ENCODE data around the gene DENND4A.
"Not testable (repeated sequence)": the region's sequence is repeated elsewhere in the genome, so short reads cannot be mapped to it uniquely, and the experiment has no call there.

The DENND4A gene

DNA sequence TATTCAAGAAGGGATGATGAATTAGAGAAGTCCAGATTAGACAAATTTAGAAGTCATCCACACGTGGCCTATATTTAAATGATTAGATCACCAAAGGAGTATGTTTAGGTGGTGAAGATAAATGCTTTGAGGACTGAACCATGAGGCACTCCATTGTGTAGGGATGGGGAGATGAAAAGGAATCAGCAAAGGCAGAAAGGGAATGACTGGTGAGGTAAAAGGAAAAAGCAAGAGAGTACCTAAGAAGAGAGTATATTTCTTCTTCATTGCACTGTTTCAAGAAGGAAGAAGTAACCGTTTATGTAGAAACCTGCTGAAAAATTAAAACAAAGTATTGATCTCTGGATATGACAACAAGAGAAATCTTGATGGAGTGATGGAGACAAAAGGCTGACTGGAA, 40.7 kb downstream of the DENND4A start:
- no peak for DNase-seq

GRCh38 chr15:65747265-65747664, 44.8 kb downstream of the DENND4A start:
- DNase-seq, result no peak

- DNase-seq, result no peak
Observed at GRCh38 chr15:65743637-65744252, 48.3 kb downstream of the DENND4A start.

- no peak for DNase-seq
Observed at GRCh38 chr15:65740148-65740547, 51.9 kb downstream of the DENND4A start.

DNA sequence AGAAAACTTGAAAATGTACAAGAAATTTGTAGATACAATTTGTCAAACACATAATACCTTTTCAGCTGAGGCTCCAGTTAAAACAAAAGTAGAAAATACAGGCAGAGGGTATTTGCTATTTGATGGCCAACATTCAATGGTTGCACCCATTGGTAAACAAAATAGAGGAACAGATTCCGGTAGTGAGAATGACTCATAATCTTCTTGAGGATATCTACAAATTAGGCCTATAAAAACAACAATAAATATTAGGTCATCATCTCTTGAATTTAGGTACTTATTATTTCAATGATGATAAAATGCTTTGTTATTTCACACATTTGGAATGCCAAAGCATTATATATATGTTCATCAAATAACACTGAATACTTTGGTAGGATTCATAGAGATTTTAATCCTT, 53.4 kb downstream of the DENND4A start:
- DNase-seq, result no peak

GRCh38 chr15:65733599-65733998, 58.5 kb downstream of the DENND4A start:
- not testable (repeated sequence) for DNase-seq

- no peak for DNase-seq
Observed at GRCh38 chr15:65732698-65733097, 59.4 kb downstream of the DENND4A start.

GRCh38 chr15:65731926-65732325, 60.2 kb downstream of the DENND4A start:
- DNase-seq, result no peak

DNA sequence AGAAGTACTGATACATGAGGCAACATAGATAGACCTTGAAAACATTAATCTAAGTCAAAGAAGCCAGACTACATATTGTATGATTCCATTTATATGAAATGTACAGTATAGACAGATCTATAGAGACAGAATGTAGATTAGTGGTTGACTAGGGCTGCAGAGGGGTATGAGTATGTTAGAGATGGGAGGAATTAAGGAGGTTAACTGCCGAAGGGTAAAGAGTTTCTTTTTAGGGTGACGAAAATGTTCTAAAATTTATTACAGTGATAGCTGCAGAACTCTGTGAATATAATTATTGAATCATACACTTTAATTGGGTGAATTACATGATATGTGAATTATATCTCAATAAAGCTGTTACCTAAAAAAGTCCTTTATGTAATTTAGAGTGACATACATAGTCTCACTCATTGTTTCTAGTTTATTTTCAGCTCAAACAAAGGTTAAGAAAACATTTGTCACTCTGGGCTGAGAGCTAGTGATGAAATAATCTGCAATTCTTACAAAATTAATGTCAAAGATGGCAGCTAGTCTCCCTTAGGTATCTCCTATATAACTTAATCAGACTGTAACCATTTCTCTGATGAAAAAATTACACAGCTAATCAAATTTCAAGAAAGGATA, 61.4 kb downstream of the DENND4A start:
- no peak for DNase-seq

DNA sequence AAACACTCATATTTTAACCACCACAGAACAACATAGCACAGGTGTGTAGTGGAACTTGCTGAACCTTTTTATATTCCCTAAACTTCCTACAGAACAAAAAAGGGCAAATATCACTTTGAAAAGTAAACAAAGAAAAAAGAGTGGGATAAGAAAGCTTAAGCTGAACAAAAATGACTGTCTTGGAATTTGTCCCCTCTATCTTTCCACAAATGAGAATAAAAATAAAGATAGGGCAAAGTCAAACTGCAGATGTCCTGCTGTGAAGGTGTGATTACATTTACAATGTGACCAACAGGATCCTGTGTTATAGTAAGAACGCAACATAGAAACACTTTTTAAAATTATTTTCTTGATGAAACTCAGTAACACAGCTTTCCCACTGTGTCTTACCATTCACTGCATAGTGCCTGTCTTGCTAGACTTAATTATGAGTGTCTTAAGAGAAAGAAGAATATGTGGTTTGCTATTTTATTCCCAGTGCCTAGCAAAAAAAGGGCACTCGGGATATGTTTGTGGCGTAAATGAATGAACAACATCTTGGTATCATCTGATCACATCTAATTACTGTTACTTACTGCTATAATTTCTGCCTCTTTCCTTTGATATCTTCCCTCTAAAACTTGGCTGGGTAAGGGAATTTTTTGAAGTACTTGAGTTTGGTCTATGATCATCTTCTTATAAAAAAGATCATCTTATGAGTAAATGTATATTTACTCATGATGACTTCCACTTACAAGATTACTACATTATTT, 67.5 kb downstream of the DENND4A start:
- no peak for DNase-seq

- no peak for DNase-seq
Observed at GRCh38 chr15:65723876-65724275, 68.2 kb downstream of the DENND4A start.

- no peak for DNase-seq
Observed at GRCh38 chr15:65722191-65722590, 69.9 kb downstream of the DENND4A start.

GRCh38 chr15:65712415-65712814, 79.7 kb downstream of the DENND4A start:
- DNase-seq, result no peak

DNA sequence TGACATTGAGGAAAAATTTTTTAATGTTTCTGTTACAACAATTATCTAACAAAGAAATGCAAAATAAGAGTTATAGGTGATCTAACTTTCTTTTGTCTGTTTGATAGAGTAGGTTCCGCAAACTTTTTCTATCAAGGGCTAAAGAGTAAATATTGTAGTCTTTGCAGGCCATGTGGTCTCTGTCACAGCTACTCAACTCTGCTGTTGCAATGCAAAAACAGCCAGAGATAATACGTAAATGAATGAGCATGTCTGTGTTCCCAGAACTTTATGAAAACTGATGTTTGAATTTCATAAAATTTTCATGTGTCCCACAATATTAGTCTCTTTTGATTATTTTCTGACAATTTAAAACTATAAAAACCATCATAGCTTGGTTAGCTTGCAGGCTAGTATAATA, 97.0 kb downstream of the DENND4A start:
- no peak for DNase-seq

DNA sequence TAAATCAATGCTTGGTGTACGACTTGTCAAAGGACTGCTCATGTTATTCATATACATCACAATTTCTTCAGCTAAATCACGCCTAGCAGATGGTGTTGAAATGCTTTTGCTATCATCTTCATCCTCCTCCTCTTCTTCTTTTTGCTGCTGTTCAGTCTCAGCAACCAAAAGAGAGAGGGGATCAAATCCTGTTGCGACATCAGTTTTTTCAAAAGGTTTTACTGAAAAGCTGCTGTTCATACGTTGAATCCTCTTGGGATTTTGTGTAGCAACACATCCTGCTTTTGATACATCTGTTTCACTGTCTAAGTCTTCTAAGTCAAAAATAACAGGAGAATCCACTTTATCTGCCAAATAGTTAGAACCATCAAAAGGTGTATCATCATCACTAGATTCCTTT, 101.3 kb downstream of the DENND4A start:
- DNase-seq, result no peak

DNA sequence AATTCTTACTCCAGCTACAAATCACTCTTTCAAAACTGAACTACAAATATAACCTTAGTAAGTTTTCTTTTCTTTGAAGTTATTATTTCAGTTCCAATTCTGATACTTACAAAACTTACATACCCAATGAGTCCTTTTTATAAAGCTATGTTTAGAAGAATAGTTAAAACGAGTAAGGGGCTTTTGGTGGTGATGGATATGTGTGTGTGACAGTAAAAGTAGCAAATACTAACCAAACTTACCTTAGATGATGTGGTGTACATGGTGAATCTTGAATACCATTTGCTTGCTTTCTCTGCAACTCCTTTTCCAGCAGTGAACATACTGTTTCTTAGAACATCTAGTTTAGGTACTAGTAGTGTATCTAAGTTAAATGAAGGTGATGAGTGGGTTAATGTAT, 101.9 kb downstream of the DENND4A start:
- no peak for DNase-seq

GRCh38 chr15:65688462-65688861, 103.6 kb downstream of the DENND4A start:
- no peak for DNase-seq

DNA sequence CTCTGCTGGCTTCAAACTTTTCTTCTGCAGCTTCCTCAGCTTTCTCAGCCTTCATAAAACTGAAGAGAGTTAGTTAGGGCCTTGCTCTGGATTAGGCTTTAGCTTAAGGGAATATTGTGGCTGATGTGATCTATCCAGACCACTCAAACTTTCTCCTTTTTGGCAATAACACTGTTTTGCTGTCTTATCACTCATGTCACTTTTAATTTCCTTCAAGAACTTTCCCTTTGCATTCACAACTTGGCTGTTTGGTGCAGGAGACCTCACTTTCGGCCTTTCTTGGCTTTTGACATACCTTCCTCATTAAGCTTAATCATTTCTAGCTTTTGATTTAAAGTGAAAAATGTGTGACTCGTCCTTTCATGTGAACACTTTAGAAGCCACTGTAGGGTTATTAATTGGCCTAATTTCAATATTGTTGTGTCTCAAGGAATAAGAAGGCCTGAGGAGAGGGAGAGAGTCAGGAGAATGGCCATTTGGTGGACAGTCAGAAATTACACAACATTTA, 109.6 kb downstream of the DENND4A start:
- no peak for DNase-seq

GRCh38 chr15:65680544-65680943, 111.5 kb downstream of the DENND4A start:
- no peak for DNase-seq

DNA sequence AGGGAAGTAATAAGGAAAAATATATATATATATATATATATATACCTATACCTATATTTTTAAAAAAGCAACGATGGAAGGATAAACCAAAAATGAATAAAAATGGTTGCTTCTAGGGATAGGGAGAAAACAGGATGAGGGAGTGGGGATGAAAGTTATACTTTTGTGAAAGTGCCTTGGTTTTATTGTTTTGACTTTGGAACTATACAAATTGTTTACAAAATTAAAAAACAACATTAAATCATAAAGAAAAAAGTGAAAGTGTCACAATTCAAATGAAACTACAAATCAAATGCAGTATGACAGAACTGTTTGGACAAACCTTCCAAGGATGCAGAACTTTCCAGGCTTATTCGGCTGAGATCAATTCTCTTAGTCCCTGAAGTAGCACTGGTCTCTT, 116.0 kb downstream of the DENND4A start:
- DNase-seq, result no peak

DNA sequence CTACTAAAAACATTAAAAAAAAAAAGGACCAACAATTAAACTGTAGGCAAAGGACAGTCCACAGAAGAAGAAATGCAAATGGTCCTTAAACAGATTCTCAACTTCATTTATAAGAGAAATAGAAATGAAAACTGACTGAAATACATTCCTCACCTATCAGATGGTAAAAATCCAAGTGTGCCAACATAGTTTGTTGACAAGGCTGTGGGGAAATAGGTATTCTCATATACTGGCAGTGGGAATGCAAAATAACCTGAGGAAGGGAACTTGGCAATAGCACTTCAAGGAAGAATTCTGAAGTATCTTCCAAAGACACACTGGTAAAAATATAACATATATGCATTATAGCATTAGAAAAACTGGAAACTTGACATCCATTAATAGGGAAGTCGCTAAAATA, 116.5 kb downstream of the DENND4A start:
- DNase-seq, result no peak

GRCh38 chr15:65666257-65666656, 125.8 kb downstream of the DENND4A start:
- DNase-seq, result no peak

DNA sequence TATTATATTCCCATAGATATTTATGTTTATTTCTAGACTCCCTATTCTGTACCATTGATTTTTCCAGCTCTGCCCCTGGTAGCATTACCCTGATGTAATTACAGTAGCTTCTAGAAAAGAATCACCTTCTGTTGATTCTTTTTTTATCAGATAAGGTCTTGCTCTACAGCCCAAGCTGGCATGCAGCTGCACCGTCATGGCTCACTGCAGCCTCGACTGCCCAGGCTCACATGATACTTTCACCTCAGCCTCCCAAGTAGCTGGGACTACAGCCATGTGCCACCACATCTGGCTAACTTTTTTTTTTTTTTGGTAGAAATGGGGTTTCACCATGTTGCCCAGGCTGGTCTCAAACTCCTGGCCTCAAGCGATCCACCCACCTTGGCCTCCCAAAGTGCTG, 128.6 kb downstream of the DENND4A start:
- DNase-seq, result no peak

DNA sequence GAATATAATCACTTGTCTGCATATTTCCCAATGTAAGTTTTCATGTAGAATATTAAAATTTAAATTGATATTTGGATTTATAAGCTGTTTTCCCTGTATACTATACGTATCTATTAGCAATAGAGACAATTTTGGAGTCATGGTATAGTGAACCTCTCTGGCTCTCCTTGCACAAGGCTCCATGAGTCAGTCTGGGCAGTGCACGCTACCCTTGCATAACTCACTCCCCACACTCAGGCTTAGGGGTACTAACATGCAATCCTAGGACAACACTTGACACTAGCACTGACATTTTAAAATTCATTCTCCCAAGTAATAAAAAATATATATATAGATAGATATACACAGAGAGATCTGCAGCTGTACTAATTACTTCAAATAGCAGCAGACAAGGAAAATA, 131.2 kb downstream of the DENND4A start:
- DNase-seq, result no peak
